Erythroblast (primary cell): ENCODE measurements around the gene PPP6R1.
A peak's percentile ranks its signal among the peaks of the same experiment; 100 is the strongest.

ENCODE experiments used
- DNase-seq, 2 experiments: peaks; one replicate each; lab custom pipeline; 2025; lab: John Stamatoyannopoulos, UW
- GATA1 ChIP-seq: IDR thresholded peaks from 2 replicates; pipeline ENCODE4 v1.6.1; 2011; ENCODE audit warnings: low read depth, mild to moderate bottlenecking, control low read depth, low read length, moderate library complexity
- POLR2A ChIP-seq: IDR thresholded peaks from 2 replicates; pipeline ENCODE4 v1.6.1; 2011; ENCODE audit warnings: mild to moderate bottlenecking, low read length

PPP6R1 gene

DNA sequence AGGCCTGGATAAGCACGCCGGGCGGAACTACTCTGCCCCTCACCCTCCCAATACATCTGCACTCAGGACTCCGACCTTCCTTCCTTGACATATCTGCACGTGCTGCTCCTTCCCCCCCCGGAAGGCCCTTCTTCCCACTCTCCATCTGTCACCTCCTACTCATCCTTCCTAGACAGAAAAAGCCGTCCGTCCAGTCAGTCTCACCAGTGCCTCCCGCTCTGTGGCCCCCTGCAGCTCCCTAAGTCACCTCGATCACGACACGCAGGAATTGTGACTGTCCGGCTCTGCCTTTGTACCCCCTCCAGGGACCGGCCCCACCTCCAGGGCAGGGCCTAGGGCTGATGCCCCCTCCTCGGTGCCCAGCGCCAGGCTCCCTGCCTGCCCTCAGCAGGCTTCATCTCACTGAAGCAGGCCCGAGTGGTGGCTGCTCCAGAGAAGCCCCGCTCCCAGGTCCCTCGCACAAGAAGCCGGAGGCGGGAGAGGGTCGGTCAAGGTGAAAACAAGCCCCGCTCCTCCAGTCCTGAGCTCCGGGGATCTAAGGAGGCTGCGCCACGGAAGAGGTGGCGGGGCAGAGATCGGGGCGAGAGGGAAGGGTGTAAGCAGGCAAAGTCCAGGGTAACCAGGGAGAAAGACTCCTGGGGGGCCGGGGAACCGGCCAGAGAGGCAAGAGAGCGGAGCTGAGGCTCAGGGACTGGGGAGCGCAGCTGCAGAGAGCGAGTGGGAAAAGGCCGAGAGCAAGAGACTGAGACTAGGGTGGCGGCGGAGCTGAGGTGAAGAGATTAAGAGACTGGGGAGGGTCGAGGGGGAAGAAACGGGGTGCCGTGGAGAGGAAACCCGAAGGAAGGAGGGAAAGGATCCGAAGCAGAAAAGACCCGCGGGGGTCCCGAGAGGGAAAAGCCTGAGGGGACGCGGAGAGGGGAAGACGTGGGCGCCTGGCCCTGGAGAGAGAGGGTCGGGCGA is 1.1 kb downstream of the PPP6R1 start:
- peak; percentile 50 to 66 for DNase-seq
- no peak for TF ChIP-seq POLR2A

DNA sequence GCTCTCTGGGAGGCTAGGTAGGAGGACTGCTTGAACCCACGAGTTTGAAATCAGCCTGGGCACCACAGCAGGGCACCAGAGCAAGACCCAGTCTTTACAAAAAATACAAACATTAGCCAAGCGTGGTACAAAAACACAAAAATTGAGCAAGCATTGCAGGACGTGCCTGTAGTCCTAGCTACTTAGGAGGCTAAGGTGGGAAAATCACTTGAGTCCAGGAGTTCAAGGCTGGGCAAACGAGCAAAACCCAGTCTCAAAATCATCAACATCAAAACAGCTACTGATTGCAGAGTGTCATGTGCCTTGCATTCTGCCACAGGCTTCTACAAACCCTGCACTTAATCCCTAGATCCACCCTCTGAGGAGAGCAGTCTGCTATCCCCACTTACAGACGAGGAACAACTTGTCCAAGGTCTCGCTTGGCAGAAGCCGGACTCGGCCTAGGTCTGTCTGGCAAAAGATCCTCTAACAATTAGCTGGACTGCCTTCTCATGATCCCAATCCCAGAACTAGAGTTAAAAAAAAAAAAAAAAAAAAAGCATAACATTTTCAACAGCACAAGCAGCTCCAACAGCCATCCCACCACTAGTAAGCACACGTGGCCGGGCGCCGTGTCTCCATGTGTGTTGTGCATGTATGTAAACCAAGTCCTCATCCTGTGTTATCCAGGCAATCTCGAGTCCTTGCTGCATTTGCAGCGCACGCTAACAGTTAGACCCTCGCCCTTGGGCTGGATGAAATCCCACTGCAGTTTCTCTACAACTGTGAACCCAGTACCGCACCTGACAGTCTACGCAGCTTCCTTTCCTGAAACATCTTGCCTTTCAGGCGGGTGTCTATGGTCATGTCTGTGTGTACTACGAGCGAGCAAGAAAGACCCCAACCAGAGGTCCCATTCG is 2.0 kb downstream of the PPP6R1 start:
- DNase-seq = peak; percentile 44 to 57
- TF ChIP-seq GATA1 (no peak), POLR2A (no peak)

DNA sequence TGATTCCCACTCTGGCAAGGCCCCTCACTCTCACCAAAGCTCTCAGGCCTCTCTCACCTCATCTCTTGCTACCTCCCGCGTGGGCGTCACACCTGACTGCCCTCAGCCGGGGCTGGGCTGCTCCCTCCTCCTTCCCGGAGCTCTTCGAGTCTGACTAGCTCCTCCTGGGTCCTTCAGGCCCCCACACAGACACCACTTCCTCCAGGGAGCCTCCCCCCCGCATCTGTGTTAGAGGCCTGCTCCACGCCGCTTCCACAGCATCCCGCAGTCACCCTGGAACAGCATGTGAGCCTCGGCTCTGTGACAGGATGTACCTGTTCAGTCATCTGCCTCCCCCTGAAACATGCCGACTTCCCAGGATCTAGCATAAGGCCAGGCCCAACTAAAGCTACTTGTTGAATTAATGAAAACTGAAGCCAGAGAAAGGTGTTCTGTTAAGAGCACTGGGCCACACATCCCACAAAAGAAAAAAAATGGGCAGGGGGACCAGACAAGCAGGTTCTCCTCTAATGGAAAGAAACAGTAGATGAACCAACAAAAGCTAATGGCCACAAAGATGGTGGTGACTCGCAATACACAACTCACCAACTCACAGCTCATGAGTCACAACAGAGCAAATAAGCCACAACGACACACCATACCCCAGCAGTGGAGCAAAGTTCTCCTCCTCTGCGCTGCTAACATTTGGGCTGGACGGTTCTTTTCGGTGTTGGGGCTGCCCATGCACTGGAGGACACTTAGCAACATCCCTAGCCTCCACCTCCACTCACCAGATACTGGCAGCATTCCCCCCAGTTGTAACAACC is 3.0 kb downstream of the PPP6R1 start:
- peak; percentile 18 to 45 for DNase-seq
- no peak for TF ChIP-seq GATA1
- TF ChIP-seq POLR2A = no peak

- peak; percentile 40 to 52 for DNase-seq
- TF ChIP-seq POLR2A (no peak), GATA1 (no peak)
Measured at GRCh38 chr19:55254625-55254977, 4.2 kb downstream of the PPP6R1 start.

DNA sequence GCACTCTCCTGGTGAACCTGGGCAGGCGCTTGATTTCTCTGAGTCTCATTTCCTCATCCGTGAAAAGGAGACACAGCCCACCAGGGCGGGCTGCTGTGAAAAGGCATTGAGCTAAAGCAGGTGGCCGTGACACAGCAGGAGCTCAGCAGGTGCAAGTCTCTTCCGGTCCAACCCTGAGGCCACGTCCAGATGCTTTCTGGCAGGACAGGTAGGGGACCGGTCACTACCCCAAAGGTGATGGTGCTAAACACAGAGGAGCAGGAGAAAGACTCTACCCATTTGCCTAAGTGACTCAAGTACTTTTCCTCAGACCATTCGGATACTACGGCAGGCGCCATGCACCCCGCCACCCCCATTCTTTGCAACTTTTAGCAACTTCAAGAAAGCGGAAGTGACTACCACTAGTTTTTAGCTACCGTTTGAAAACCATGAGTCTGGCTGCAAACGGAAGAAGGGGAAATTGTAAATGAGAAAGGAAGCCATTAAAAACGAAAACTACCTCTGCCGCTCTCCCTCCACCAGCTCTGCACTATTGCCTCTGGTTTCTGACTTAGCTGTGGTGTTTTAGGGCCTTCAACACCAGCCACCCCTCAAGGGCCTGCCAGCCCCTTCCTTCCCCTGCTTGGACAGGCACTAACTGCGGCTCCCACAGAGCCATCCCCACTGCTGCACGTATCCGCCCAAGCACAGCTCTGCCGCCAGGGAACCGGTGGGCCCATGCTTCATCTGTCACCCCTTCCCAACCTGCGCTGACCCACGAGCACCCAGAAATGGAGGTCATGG is 4.8 kb downstream of the PPP6R1 start:
- DNase-seq = peak; percentile 40 to 53
- TF ChIP-seq POLR2A (no peak), GATA1 (no peak)

DNA sequence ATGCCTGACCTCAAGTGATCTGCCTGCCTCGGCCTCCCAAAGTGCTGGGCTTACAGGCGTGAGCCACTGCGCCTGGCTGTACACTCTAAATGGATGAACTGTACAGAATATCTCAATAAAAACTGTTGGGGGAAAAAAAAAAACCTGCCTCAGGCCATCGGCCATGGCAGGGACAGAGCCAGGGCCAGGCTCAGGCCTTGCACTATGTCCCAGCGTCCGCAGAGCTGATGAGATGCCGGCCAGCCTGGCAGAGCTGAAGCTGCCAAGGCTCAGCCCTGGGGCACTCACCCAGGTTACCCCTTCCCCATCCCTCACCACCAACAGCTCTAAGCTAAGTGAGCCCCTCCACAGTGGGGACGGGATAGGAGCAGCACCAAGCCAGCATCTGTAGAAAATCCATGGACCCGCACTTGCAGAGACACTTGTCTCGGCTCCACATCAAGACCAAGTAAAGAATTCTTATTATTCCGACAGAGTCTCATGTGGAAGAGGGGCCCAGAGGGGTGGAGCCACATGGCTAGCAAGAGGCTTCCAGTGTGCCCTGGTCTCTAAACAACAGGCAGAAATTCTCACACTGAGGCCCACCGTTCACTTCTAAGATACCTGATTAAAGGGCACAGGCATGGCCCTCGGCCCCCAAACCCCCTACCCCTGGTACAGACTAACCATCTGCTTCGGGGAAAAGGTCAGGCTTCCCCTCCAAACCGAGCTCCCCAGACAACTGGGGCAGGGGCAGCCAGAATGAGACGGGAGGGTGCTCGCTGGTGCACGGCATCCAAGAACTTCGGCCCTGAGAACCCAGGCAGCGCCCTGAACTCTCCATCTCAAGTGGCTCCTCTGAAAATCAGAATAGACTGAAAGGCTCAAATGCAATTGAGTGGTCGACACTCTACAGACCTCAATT is 5.8 kb downstream of the PPP6R1 start:
- TF ChIP-seq POLR2A (no peak), GATA1 (no peak)

DNA sequence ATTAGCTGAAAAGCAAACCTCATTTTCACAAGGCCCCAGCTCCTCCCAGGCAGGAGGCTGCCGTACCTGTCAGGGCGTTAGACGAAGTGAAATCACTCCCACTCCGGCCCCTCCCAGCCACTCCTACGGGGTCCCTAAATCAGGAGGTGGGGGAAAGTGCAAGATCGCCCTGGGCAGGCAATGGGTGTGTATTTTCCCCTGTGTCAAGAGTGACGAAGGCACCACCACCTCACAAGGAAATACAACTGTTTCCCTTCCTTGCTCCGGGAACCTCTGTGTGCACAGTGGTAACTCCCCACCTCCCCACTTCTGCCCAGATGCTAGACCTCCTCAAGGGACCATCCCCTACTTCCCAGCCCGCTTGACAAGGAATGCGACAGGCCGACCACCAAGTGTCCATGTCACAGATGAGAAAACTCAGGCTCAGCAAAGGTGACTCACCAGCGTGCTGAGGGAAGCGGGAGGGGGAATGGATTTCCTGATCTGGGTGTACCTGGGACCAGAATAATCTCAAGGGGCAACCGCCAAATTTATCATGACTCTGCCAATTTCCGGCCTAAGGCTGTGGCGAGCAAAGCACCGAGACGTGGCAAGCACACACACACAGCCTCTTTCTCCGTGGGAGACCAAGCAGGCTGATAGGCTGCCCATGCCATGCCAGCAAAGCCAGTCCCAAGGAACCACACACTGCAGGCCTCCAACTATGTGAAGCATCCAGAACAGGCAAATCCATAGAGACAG is 7.3 kb downstream of the PPP6R1 start:
- TF ChIP-seq GATA1 (no peak), POLR2A (no peak)
- DNase-seq = peak in 1 of 2 experiments; percentile 44

More for the DNA sequence above, 5.8 kb downstream of the PPP6R1 start:
- DNase-seq = no peak

GRCh38 chr19:55250262-55251036 is 8.4 kb downstream of the PPP6R1 start:
- no peak for DNase-seq
- TF ChIP-seq GATA1 (no peak), POLR2A (no peak)

DNA sequence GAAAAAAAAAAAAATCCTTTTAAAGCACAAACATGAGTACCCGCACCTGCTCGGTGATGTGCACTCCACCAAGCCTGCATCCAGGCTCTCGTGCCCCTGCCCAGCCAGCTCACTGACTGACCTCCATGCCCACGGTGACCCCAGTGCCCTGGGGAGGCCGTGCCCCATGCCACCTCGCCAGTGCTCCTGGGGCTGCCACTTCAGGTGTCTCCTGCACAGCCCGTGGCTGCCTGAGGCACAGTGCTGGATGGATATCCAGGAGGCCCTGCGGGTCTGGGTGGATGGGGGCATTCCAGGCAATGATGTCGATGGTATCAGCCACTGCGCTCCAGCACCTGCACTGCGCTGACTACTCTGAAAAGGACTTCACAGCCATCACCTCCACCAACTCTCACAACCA is 9.0 kb downstream of the PPP6R1 start:
- no peak for DNase-seq
- TF ChIP-seq POLR2A (no peak), GATA1 (no peak)

GRCh38 chr19:55248704-55249103 is 10.1 kb downstream of the PPP6R1 start:
- DNase-seq = no peak
- TF ChIP-seq GATA1 (no peak), POLR2A (no peak)

- DNase-seq = no peak
- no peak for TF ChIP-seq POLR2A
Measured at GRCh38 chr19:55248166-55248675, 10.6 kb downstream of the PPP6R1 start.
